H9 (cell line): ENCODE results near the gene POU6F2. TPM values are rescaled to one million over a fixed set of nuclear protein-coding genes. Genes with fewer than 3 reads are reported as not detected.
A peak's percentile ranks its signal among the peaks of the same experiment; 100 is the strongest.

Source experiments
- DNase-seq: peaks from one replicate; pipeline ENCODE4 v3.0.0-alpha.2; 2017
- H2AFZ ChIP-seq: one replicate; pipeline ENCODE4 v1.6.1; 2013; ENCODE audit warnings: mild to moderate bottlenecking, low read length, control low read depth, moderate library complexity
- H2AK5ac ChIP-seq: 2 replicates; pipeline ENCODE4 v1.6.1; 2013; ENCODE audit warnings: low read length, control low read depth, mixed read lengths; ENCODE audit not compliant: insufficient read length
- H2BK120ac ChIP-seq: one replicate; pipeline ENCODE4 v1.6.1; 2013; ENCODE audit warnings: low read depth, mild to moderate bottlenecking, low read length, control low read depth, inconsistent platforms; ENCODE audit not compliant: poor library complexity, severe bottlenecking
- H2BK12ac ChIP-seq: 2 replicates; pipeline ENCODE4 v1.6.1; 2013; ENCODE audit warnings: low read length, control low read depth, mixed read lengths, low read depth; ENCODE audit not compliant: insufficient read length
- H2BK15ac ChIP-seq: 2 replicates; pipeline ENCODE4 v1.6.1; 2013; ENCODE audit warnings: low read depth, low read length, control low read depth
- H2BK20ac ChIP-seq: one replicate; pipeline ENCODE4 v1.6.1; 2013; ENCODE audit warnings: low read depth, mild to moderate bottlenecking, low read length, control low read depth, inconsistent platforms; ENCODE audit not compliant: poor library complexity, severe bottlenecking
- H2BK5ac ChIP-seq: 2 replicates; pipeline ENCODE4 v1.6.1; 2013; ENCODE audit warnings: low read length, control low read depth, mixed read lengths; ENCODE audit not compliant: insufficient read length
- H3K14ac ChIP-seq: 2 replicates; pipeline ENCODE4 v1.6.1; 2013; ENCODE audit warnings: low read length, control low read depth; ENCODE audit not compliant: insufficient read depth
- H3K18ac ChIP-seq: 2 replicates; pipeline ENCODE4 v1.6.1; 2013; ENCODE audit warnings: low read depth, mild to moderate bottlenecking, mixed read lengths, low read length, control low read depth; ENCODE audit not compliant: insufficient read length
- H3K23ac ChIP-seq: 2 replicates; pipeline ENCODE4 v1.6.1; 2013; ENCODE audit warnings: low read length, control low read depth, mixed read lengths, low read depth; ENCODE audit not compliant: insufficient read length
- H3K23me2 ChIP-seq: 2 replicates; pipeline ENCODE4 v1.6.1; 2013; ENCODE audit warnings: low read depth, mild to moderate bottlenecking, mixed read lengths, low read length, control low read depth; ENCODE audit not compliant: insufficient read length, poor library complexity, severe bottlenecking
- H3K27ac ChIP-seq: 2 replicates; pipeline ENCODE4 v1.5.1; 2013; ENCODE audit warnings: low read length, control low read depth, mixed read lengths, low read depth; ENCODE audit not compliant: insufficient read length
- H3K27me3 ChIP-seq: 2 replicates; pipeline ENCODE4 v1.6.1; 2013; ENCODE audit warnings: low read length, control low read depth, inconsistent platforms; ENCODE audit not compliant: insufficient read depth
- H3K4ac ChIP-seq: 2 replicates; pipeline ENCODE4 v1.6.1; 2013; ENCODE audit warnings: low read depth, mild to moderate bottlenecking, control low read depth, inconsistent platforms, low read length, moderate library complexity
- H3K4me1 ChIP-seq: 2 replicates; pipeline ENCODE4 v1.6.1; 2013; ENCODE audit warnings: low read length, control low read depth, inconsistent platforms; ENCODE audit not compliant: insufficient read depth
- H3K4me2 ChIP-seq: 2 replicates; pipeline ENCODE4 v1.6.1; 2013; ENCODE audit warnings: low read length, control low read depth, mixed read lengths; ENCODE audit not compliant: insufficient read length, insufficient read depth
- H3K56ac ChIP-seq: 2 replicates; pipeline ENCODE4 v1.6.1; 2013; ENCODE audit warnings: low read depth, mild to moderate bottlenecking, mixed read lengths, low read length, control low read depth; ENCODE audit not compliant: insufficient read length
- H3K79me1 ChIP-seq: 2 replicates; pipeline ENCODE4 v1.6.1; 2013; ENCODE audit warnings: low read depth, mild to moderate bottlenecking, moderate library complexity, low read length, control low read depth, inconsistent platforms; ENCODE audit not compliant: insufficient read depth, poor library complexity, severe bottlenecking
- H3K79me2 ChIP-seq: 2 replicates; pipeline ENCODE4 v1.6.1; 2013; ENCODE audit warnings: low read length, control low read depth, inconsistent platforms; ENCODE audit not compliant: insufficient read depth
- H3K9ac ChIP-seq: 2 replicates; pipeline ENCODE4 v1.6.1; 2013; ENCODE audit warnings: low read length, control low read depth, mixed read lengths; ENCODE audit not compliant: insufficient read length; ENCODE audit errors: extremely low read depth
- H3K9me3 ChIP-seq: one replicate; pipeline ENCODE4 v1.6.1; 2013; ENCODE audit warnings: low read depth, low read length, inconsistent platforms; ENCODE audit not compliant: control insufficient read depth
- H3T11ph ChIP-seq: one replicate; pipeline ENCODE4 v1.6.1; 2013; ENCODE audit warnings: mild to moderate bottlenecking, low read length, control low read depth, inconsistent platforms
- H4K20me1 ChIP-seq: one replicate; pipeline ENCODE4 v1.6.1; 2013; ENCODE audit not compliant: control insufficient read depth, insufficient read length, insufficient read depth
- H4K5ac ChIP-seq: 2 replicates; pipeline ENCODE4 v1.6.1; 2013; ENCODE audit warnings: low read depth, mild to moderate bottlenecking, mixed read lengths, low read length, control low read depth; ENCODE audit not compliant: insufficient read length
- H4K8ac ChIP-seq: replicated peaks from 2 replicates; pipeline ENCODE4 v1.6.1; 2013; ENCODE audit warnings: low read length, control low read depth, mixed read lengths, low read depth; ENCODE audit not compliant: insufficient read length
- H4K91ac ChIP-seq: 2 replicates; pipeline ENCODE4 v1.6.1; 2013; ENCODE audit warnings: low read depth, mild to moderate bottlenecking, moderate library complexity, mixed read lengths, low read length, control low read depth; ENCODE audit not compliant: insufficient read length
- H3K27ac Mint-ChIP-seq, 3 experiments: 2 replicates in 2 of 3; 3 replicates in 1 of 3; pipeline ENCODE4 v1.8.0; 2020 to 2021; ENCODE audit warnings: mixed read lengths in 3 of 3, mild to moderate bottlenecking in 1 of 3, moderate library complexity in 1 of 3
- H3K27me3 Mint-ChIP-seq: 2 replicates; pipeline ENCODE4 v1.8.0; 2021; ENCODE audit warnings: low read depth, mild to moderate bottlenecking, moderate library complexity, mixed read lengths
- H3K36me3 Mint-ChIP-seq, 3 experiments: 2 replicates in 2 of 3; 3 replicates in 1 of 3; pipeline ENCODE4 v1.8.0; 2020 to 2021; ENCODE audit warnings: low read depth in 3 of 3, mixed read lengths in 3 of 3; ENCODE audit not compliant: insufficient read depth in 1 of 3
- H3K4me1 Mint-ChIP-seq, 2 experiments: 2 replicates each; pipeline ENCODE4 v1.8.0; 2020; ENCODE audit warnings: mixed read lengths in 2 of 2
- H3K4me3 Mint-ChIP-seq, 2 experiments: 2 replicates in 1 of 2; 3 replicates in 1 of 2; pipeline ENCODE4 v1.8.0; 2020 to 2021; ENCODE audit warnings: mild to moderate bottlenecking in 2 of 2, mixed read lengths in 2 of 2, moderate library complexity in 1 of 2
- H3K9me3 Mint-ChIP-seq, 2 experiments: 2 replicates in 1 of 2; 3 replicates in 1 of 2; pipeline ENCODE4 v1.8.0; 2020; ENCODE audit warnings: mild to moderate bottlenecking in 2 of 2, mixed read lengths in 2 of 2, moderate library complexity in 1 of 2
- WGBS: extraction: QIAGEN DNeasy Blood & Tissue Kit; methylation state at CpG from one replicate; pipeline ENCODE4 v1.1.7; 2013; ENCODE audit warnings: missing lambda C conversion rate, low lambda C conversion rate, mixed read lengths; ENCODE audit not compliant: insufficient read length; ENCODE audit errors: extremely low coverage; 5-methylcytosine and 5-hydroxymethylcytosine counted together
- total RNA-seq: library from RNA; stranded (reverse); gene quantifications from 2 replicates; pipeline ENCODE4 v1.2.1, GENCODE V29; 2021
- TF ChIP-seq, protein P1 (sequence below): fragments of 200-600 bp; sonication (generic); conservative IDR thresholded peaks from 3 replicates; pipeline ENCODE4 v1.8.0; 2021; ENCODE audit warnings: antibody characterized with exemption, mild to moderate bottlenecking

POU6F2 gene
- total RNA-seq, 1 experiment from 2014 or later = 1.9 TPM

DNA sequence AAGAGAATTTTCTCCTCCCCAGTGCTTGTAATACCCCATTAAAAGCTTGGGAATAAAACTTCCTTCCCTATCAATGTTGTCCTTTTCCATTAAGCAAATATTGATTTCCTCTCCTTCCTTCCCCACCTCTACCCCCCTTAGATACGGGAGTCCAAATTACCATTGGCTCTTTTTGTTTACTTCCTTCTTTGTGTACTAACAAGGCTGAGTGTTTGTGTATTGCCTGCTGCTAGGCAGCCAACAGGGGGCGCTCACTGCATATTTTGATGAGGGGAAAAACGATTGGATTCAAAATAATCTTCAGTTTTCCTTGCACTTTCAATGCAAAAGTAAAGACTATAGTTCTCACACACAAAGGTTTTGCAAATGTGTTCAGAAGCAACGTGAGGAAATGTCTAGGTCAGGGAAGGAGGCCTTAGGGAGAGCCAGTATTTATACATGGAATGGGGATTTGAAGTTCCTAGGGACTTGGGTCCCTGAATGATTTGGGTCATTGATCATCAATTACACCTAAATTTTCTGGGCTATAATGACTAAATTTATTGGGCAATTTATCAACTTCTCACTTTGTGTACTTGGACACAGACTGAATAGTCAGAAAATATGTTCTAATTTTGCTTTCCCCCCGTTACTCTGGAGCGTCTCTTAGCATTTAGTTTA is 45.1 kb upstream of the POU6F2 start:
- peak overlapping the region; percentile 8 for H2AFZ ChIP-seq
- H4K5ac ChIP-seq = no peak overlapping the region
- H2AK5ac ChIP-seq = no peak overlapping the region
- H3K27ac ChIP-seq = no peak overlapping the region
- no peak overlapping the region for H3K9ac ChIP-seq
- H2BK20ac ChIP-seq = peak overlapping the region; percentile 6
- H3K4me1 ChIP-seq = peaks cover 2% of the 10 kb centered on the region; the same call in 1 of the 2 replicates
- peaks cover 22 to 25% of the 10 kb centered on the region in 2 experiments for H3K4me1 Mint-ChIP-seq
- TF ChIP-seq, protein P1, sequence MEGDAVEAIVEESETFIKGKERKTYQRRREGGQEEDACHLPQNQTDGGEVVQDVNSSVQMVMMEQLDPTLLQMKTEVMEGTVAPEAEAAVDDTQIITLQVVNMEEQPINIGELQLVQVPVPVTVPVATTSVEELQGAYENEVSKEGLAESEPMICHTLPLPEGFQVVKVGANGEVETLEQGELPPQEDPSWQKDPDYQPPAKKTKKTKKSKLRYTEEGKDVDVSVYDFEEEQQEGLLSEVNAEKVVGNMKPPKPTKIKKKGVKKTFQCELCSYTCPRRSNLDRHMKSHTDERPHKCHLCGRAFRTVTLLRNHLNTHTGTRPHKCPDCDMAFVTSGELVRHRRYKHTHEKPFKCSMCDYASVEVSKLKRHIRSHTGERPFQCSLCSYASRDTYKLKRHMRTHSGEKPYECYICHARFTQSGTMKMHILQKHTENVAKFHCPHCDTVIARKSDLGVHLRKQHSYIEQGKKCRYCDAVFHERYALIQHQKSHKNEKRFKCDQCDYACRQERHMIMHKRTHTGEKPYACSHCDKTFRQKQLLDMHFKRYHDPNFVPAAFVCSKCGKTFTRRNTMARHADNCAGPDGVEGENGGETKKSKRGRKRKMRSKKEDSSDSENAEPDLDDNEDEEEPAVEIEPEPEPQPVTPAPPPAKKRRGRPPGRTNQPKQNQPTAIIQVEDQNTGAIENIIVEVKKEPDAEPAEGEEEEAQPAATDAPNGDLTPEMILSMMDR = peak; percentile 99
- H3K36me3 Mint-ChIP-seq = no peaks in the 10 kb centered on the region
- H2BK120ac ChIP-seq = no peak overlapping the region
- H3K56ac ChIP-seq = no peak overlapping the region
- no peaks in the 10 kb centered on the region for H4K20me1 ChIP-seq
- H2BK15ac ChIP-seq = no peak overlapping the region
- WGBS = no CpG with 5 or more reads among the region's 6 CpGs
- no peaks in the 10 kb centered on the region for H3K9me3 ChIP-seq
- H3T11ph ChIP-seq = no peak overlapping the region
- peak; percentile 72 for DNase-seq
- no peak overlapping the region for H4K8ac ChIP-seq
- no peak overlapping the region for H2BK12ac ChIP-seq
- H3K9me3 Mint-ChIP-seq = no peaks in the 10 kb centered on the region
- no peak overlapping the region for H3K14ac ChIP-seq
- no peaks in the 10 kb centered on the region for H3K79me1 ChIP-seq
- H3K4me3 Mint-ChIP-seq = 0 out of 5 replicates have a peak overlapping the region, but pooled peaks of 1 of the 2 experiments have one; percentile 9
- H3K23me2 ChIP-seq = no peaks in the 10 kb centered on the region
- H3K27ac Mint-ChIP-seq = peak overlapping the region in 2 of 3 experiments; percentile 30 to 80; a peak in 3 of 7 replicates
- H4K91ac ChIP-seq = no peak overlapping the region
- H3K18ac ChIP-seq = no peak overlapping the region
- no peaks in the 10 kb centered on the region for H3K27me3 Mint-ChIP-seq
- H2BK5ac ChIP-seq = no peak overlapping the region
- no peaks in the 10 kb centered on the region for H3K27me3 ChIP-seq
- H3K4me2 ChIP-seq = no peak overlapping the region
- no peaks in the 10 kb centered on the region for H3K79me2 ChIP-seq
- H3K4ac ChIP-seq = no peak overlapping the region
- H3K23ac ChIP-seq = no peak overlapping the region
